Activated B cell treated with CpG ODN at 0.5 μM for 24 hours (primary cell): Measurements from ENCODE around the gene RAD51C. TPM values are rescaled to one million over a fixed set of nuclear protein-coding genes. Genes with fewer than 3 reads are reported as not detected.

ENCODE experiments used
- ATAC-seq: fragments of 200-7000 bp; cut with Tn5 transposase; one replicate; pipeline ENCODE4 v1.10.0; 2021; ENCODE audit warnings: low read depth, mild to moderate bottlenecking, moderate library complexity
- CTCF ChIA-PET: fragments of 350-600 bp; sonication (Branson Sonifier 250); formaldehyde crosslinking; loops from one replicate; lab custom pipeline; 2021; ENCODE audit warnings: antibody characterized with exemption; lab: Charles Lee
- POLR2A ChIA-PET: fragments of 350-600 bp; sonication (Branson Sonifier 250); formaldehyde crosslinking; loops from one replicate; lab custom pipeline; 2021; ENCODE audit warnings: antibody characterized with exemption; lab: Charles Lee
- DNase-seq: peaks from one replicate; pipeline ENCODE4 v3.0.0; 2022
- H3K27ac Mint-ChIP-seq: one replicate; pipeline ENCODE4 v1.8.0; 2020; ENCODE audit warnings: mixed read lengths
- H3K27me3 Mint-ChIP-seq: one replicate; pipeline ENCODE4 v1.8.0; 2021; ENCODE audit warnings: mixed read lengths
- H3K36me3 Mint-ChIP-seq: one replicate; pipeline ENCODE4 v1.8.0; 2021; ENCODE audit warnings: low read depth, mixed read lengths
- H3K4me1 Mint-ChIP-seq: one replicate; pipeline ENCODE4 v1.8.0; 2021; ENCODE audit warnings: mixed read lengths
- H3K4me3 Mint-ChIP-seq: one replicate; pipeline ENCODE4 v1.8.0; 2020; ENCODE audit warnings: mild to moderate bottlenecking, mixed read lengths
- H3K9me3 Mint-ChIP-seq: one replicate; pipeline ENCODE4 v1.8.0; 2020; ENCODE audit warnings: mixed read lengths
- intact Hi-C: fragments of 100-400 bp; cut with micrococcal nuclease; formaldehyde crosslinking; loops from one replicate; pipeline ENCODE4 v1.15.1; 2024
- total RNA-seq: library from RNA; stranded (reverse); gene quantifications from 2 replicates; pipeline ENCODE4 v1.2.3, GENCODE V29; 2022
- TF ChIP-seq, protein P1 (sequence below): fragments of 200-600 bp; IDR thresholded peaks from one replicate; pipeline ENCODE4 v1.8.0; 2022; ENCODE audit warnings: antibody characterized with exemption, mild to moderate bottlenecking

Gene RAD51C
- total RNA-seq, 1 donor from 2014 or later: 36.8 TPM

DNA sequence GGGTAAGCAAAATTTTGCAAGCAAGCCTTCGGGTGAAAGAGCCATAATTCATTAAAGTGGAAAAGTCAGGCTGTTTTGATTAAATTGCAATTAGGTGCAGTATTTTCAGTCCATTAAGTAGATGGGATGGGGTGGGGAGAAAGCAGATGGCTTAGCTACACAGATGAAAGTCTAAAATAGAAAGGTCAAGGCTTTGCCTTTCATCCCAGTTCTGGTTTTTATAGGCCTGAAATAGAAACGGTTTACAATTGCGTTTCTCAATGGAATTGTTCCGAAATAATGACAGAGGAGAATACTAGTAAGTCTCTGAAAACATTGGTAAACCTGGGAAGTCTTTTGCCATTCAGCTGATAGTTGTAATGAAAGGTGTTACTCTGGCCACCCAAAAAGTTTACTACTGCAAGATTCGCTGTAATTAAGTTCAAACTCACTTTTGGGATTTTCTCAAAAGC, 64.8 kb downstream of the RAD51C start:
- ChIA-PET POLR2A (no interaction called here), CTCF (no interaction called here)
- intact Hi-C loops: loop anchor here (10.0 kb wide), 1 partner anchor 62 kb away; the partner anchor contains the start of genes RAD51C and TEX14
- TF ChIP-seq, protein P1, sequence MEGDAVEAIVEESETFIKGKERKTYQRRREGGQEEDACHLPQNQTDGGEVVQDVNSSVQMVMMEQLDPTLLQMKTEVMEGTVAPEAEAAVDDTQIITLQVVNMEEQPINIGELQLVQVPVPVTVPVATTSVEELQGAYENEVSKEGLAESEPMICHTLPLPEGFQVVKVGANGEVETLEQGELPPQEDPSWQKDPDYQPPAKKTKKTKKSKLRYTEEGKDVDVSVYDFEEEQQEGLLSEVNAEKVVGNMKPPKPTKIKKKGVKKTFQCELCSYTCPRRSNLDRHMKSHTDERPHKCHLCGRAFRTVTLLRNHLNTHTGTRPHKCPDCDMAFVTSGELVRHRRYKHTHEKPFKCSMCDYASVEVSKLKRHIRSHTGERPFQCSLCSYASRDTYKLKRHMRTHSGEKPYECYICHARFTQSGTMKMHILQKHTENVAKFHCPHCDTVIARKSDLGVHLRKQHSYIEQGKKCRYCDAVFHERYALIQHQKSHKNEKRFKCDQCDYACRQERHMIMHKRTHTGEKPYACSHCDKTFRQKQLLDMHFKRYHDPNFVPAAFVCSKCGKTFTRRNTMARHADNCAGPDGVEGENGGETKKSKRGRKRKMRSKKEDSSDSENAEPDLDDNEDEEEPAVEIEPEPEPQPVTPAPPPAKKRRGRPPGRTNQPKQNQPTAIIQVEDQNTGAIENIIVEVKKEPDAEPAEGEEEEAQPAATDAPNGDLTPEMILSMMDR: no peak
- Mint-ChIP-seq H3K4me1 (peaks cover 17% of the 10 kb centered on the region), H3K4me3 (peak overlapping the region; percentile 92), H3K36me3 (no peaks in the 10 kb centered on the region), H3K27ac (no peak overlapping the region), H3K27me3 (peaks cover 46% of the 10 kb centered on the region), H3K9me3 (no peaks in the 10 kb centered on the region)
- DNase-seq (no peak), ATAC-seq (no peak)

DNA sequence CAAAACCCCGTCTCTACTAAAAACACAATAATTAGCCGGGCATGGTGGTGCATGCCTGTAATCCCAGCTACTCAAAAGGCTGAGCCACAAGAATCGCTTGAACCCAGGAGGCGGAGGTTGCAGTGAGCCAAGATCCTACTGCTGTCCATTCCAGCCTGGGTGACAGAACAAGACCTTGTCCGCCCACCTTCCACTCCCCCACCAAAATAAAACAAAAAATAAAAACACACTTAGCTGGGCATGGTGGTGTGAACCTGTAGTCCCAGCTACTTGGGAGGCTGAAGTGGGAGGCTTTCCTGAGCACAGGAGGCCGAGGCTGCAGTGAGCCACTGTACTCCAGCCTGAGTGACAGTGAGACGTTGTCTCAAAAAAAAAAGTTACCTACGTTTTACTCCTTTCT, 66.5 kb downstream of the RAD51C start:
- intact Hi-C loops: loop anchor here (10.0 kb wide), 1 partner anchor 64 kb away; the partner anchor contains the start of genes RAD51C and TEX14
- peaks cover 46% of the 10 kb centered on the region for H3K27me3 Mint-ChIP-seq
- POLR2A ChIA-PET: no interaction called here

DNA sequence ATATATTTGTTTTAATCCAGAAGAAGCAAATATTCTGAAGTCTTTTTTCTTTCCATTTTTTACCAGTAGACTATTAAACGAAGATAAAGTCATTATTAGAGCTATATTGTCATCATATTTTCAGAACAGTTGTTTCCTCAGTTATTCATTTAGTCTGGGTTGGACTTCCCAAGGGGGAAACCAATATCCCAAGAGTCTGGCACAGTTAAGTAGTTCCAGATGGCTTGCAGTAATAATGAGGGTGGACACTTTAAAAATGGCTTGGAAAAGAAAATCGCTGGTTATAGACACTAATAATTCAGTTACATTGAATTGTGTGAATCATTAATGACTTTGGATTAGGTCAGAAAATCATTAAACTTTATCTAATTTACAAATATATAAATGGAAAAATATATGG, 67.1 kb downstream of the RAD51C start:
- intact Hi-C loops: loop anchor here (10.0 kb wide), 1 partner anchor 65 kb away; the partner anchor contains the start of genes RAD51C and TEX14
- ATAC-seq: no peak
- TF ChIP-seq, protein P1: no peak
- peaks cover 46% of the 10 kb centered on the region for H3K27me3 Mint-ChIP-seq
- CTCF ChIA-PET: no interaction called here
- H3K27ac Mint-ChIP-seq: no peak overlapping the region
- POLR2A ChIA-PET: no interaction called here
- no peak overlapping the region for H3K4me3 Mint-ChIP-seq
- no peak for DNase-seq
- H3K36me3 Mint-ChIP-seq: no peaks in the 10 kb centered on the region
- H3K9me3 Mint-ChIP-seq: no peaks in the 10 kb centered on the region
- H3K4me1 Mint-ChIP-seq: peaks cover 17% of the 10 kb centered on the region

More for the DNA sequence above, 66.5 kb downstream of the RAD51C start:
- peaks cover 17% of the 10 kb centered on the region for H3K4me1 Mint-ChIP-seq
- H3K4me3 Mint-ChIP-seq: no peak overlapping the region
- ATAC-seq (no peak), DNase-seq (no peak)
- CTCF ChIA-PET: no interaction called here
- H3K27ac Mint-ChIP-seq: no peak overlapping the region
- TF ChIP-seq, protein P1: no peak
- H3K36me3 Mint-ChIP-seq: no peaks in the 10 kb centered on the region
- no peaks in the 10 kb centered on the region for H3K9me3 Mint-ChIP-seq

DNA sequence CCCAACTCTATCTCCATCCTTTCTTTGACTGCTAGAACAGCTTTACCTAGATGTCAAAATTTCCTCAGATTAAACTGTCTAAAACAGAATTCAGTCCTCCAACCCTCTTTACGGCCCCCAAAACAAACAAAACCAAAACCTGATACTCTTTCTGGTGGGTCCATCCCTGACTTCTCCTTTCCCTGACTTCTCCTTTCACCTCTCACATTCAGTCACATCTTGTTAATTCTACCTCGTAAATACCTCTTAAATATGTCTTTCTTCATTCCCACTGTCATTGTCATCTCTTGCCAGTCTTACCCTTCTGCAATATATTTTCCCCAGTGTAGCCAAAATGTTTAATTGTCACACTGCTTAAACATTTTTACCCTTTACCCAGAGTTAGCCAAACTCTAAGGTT, 67.8 kb downstream of the RAD51C start:
- ChIA-PET CTCF (no interaction called here), POLR2A (no interaction called here)
- intact Hi-C loops: no loop called here
- Mint-ChIP-seq H3K4me3 (no peak overlapping the region), H3K4me1 (peaks cover 13% of the 10 kb centered on the region), H3K36me3 (no peaks in the 10 kb centered on the region), H3K27me3 (peaks cover 44% of the 10 kb centered on the region), H3K27ac (no peak overlapping the region), H3K9me3 (no peaks in the 10 kb centered on the region)
- TF ChIP-seq, protein P1: no peak
- no peak for ATAC-seq
- no peak for DNase-seq

DNA sequence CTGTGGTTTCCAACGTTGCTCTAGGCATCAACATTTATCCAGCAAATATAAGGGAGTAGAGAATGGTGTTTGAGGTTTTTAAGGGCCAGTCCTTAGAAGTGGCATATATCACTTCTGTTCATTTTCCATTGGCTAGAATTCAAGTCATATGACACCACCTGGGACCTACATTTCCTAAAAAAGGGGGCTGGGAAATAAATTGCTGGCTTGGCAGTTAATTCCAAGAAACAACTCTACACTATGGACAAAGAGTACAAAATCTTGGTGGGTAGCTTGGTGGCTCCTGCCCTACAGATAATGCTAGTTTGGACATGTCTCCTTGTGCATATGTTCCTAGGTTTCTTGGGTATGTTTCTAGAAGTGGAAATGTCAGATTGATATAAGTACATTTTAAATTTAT, 70.9 kb downstream of the RAD51C start:
- ATAC-seq (no peak), DNase-seq (no peak)
- POLR2A ChIA-PET: no interaction called here
- CTCF ChIA-PET: no interaction called here
- intact Hi-C loops: no loop called here
- H3K27me3 Mint-ChIP-seq: peaks cover 31% of the 10 kb centered on the region
- H3K27ac Mint-ChIP-seq: no peak overlapping the region
- H3K36me3 Mint-ChIP-seq: no peaks in the 10 kb centered on the region
- TF ChIP-seq, protein P1: no peak
- H3K9me3 Mint-ChIP-seq: no peaks in the 10 kb centered on the region
- H3K4me1 Mint-ChIP-seq: no peaks in the 10 kb centered on the region
- no peak overlapping the region for H3K4me3 Mint-ChIP-seq
